HepG2 (cell line): ENCODE measurements around the gene SLC16A4. TPM values are rescaled to one million over a fixed set of nuclear protein-coding genes. Genes with fewer than 3 reads are reported as not detected.

ENCODE experiments used
- ATAC-seq: fragments of 200-7000 bp; cut with Tn5 transposase; 3 replicates; pipeline ENCODE4 v1.9.1; 2020; ENCODE audit warnings: mild to moderate bottlenecking, moderate library complexity
- BruUV-seq: library from RNA; stranded (reverse); fragments of 400-500 nt; replicated peaks from 2 replicates; lab custom pipeline; 2021; lab: Mats Ljungman, UMichigan
- CTCF ChIA-PET: fragments of 300-600 bp; formaldehyde crosslinking; extraction: SDS; loops from one replicate; lab custom pipeline; 2021; ENCODE audit warnings: low total read pairs, inconsistent platforms, low intra/inter-chr PET ratio; lab: Yijun Ruan, JAX
- POLR2A ChIA-PET: fragments of 350-600 bp; sonication (Branson Sonifier 250); formaldehyde crosslinking; loops from one replicate; lab custom pipeline; 2020; ENCODE audit warnings: antibody characterized with exemption, inconsistent platforms; lab: Yijun Ruan, JAX
- DNase-seq: peaks from one replicate; pipeline ENCODE4 v3.0.0-alpha.2; 2015; ENCODE audit warnings: low spot score
- FAIRE-seq: peaks from 3 replicates; lab custom pipeline; 2011; peaks lifted over from hg19 to GRCh38; lab: Jason Lieb, UNC
- H2AFZ ChIP-seq: one replicate; pipeline ENCODE4 v1.6.1; 2011; ENCODE audit warnings: low read length, inconsistent platforms
- H3K27ac ChIP-seq: fragments of 300-600 bp; 3 replicates; pipeline ENCODE4 v1.8.0; 2011; ENCODE audit warnings: mixed run types, mild to moderate bottlenecking, mixed read lengths, low read length, inconsistent platforms; ENCODE audit not compliant: insufficient read depth; ENCODE audit errors: extremely low read length
- H3K27me3 ChIP-seq, 2 experiments: fragments of 200-600 bp in 1 of 2; 2 replicates in 1 of 2; 3 replicates in 1 of 2; pipeline versions ENCODE4 v1.6.0 to v1.8.0; 2011; ENCODE audit warnings: low read length in 2 of 2, mild to moderate bottlenecking in 2 of 2, moderate library complexity in 2 of 2, inconsistent platforms in 1 of 2; ENCODE audit not compliant: insufficient read depth in 2 of 2, control insufficient read depth in 1 of 2
- H3K36me3 ChIP-seq, 2 experiments: fragments of 200-600 bp in 1 of 2; replicated peaks in 1 of 2; 2 replicates in 1 of 2; 3 replicates in 1 of 2; pipeline versions ENCODE4 v1.5.1 to v1.8.0; 2011; ENCODE audit warnings: low read length in 2 of 2, inconsistent platforms in 1 of 2; ENCODE audit not compliant: insufficient read depth in 2 of 2, control insufficient read depth in 1 of 2
- H3K4me1 ChIP-seq: 2 replicates; pipeline ENCODE4 v1.5.1; 2012; ENCODE audit warnings: low read length, inconsistent platforms; ENCODE audit not compliant: insufficient read depth
- H3K4me2 ChIP-seq: 2 replicates; pipeline ENCODE4 v1.6.0; 2011; ENCODE audit warnings: low read depth, low read length, inconsistent platforms
- H3K4me3 ChIP-seq, 3 experiments: fragments of 200-600 bp in 1 of 3; sonication (generic), shearing (Covaris generic) in 1 of 3; replicated peaks in 1 of 3; 2 replicates each; pipeline ENCODE4 v1.5.1; 2011 to 2016; ENCODE audit warnings: low read length in 3 of 3, inconsistent platforms in 2 of 3, low read depth in 2 of 3, mild to moderate bottlenecking in 2 of 3, control low read depth in 1 of 3, mixed read lengths in 1 of 3; ENCODE audit not compliant: insufficient read depth in 1 of 3
- H3K79me2 ChIP-seq: one replicate; pipeline ENCODE4 v1.6.1; 2011; ENCODE audit warnings: low read length, inconsistent platforms; ENCODE audit not compliant: insufficient read depth
- H3K9ac ChIP-seq: 2 replicates; pipeline ENCODE4 v1.6.0; 2011; ENCODE audit warnings: mild to moderate bottlenecking, low read depth, low read length, inconsistent platforms; ENCODE audit not compliant: insufficient read depth
- H3K9me3 ChIP-seq: 2 replicates; pipeline ENCODE4 v1.5.1; 2012; ENCODE audit warnings: mild to moderate bottlenecking, low read length
- H4K20me1 ChIP-seq: 2 replicates; pipeline ENCODE4 v1.6.0; 2011; ENCODE audit warnings: inconsistent platforms, mild to moderate bottlenecking, low read length, moderate library complexity; ENCODE audit not compliant: insufficient read depth
- DR1 ChIP-seq: sonication (generic); formaldehyde crosslinking; IDR thresholded peaks from 2 replicates; pipeline ENCODE4 v1.8.0; 2021; ENCODE audit warnings: mild to moderate bottlenecking, missing genetic modification reagents, inconsistent platforms
- MIXL1 ChIP-seq: IDR thresholded peaks from 2 replicates; pipeline ENCODE4 v1.6.1; 2016
- NAIF1 ChIP-seq: sonication (generic); formaldehyde crosslinking; IDR thresholded peaks from 2 replicates; pipeline ENCODE4 v1.5.0; 2020; ENCODE audit warnings: mild to moderate bottlenecking, missing genetic modification reagents, borderline replicate concordance
- RCOR2 ChIP-seq: IDR thresholded peaks from 2 replicates; pipeline ENCODE4 v1.6.1; 2016; ENCODE audit warnings: missing biosample characterization, missing genetic modification reagents
- SRSF1 ChIP-seq: fragments of 200-400 bp; formaldehyde crosslinking; optimal IDR thresholded peaks from 2 replicates; pipeline ENCODE3; 2017; ENCODE audit warnings: mild to moderate bottlenecking, low read depth, low read length, moderate library complexity
- TEF ChIP-seq: sonication (generic); formaldehyde crosslinking; IDR thresholded peaks from 2 replicates; pipeline ENCODE4 v1.5.0; 2020; ENCODE audit warnings: missing genetic modification reagents
- ZEB1 ChIP-seq: IDR thresholded peaks from 2 replicates; pipeline ENCODE4 v1.6.1; 2012; ENCODE audit warnings: mild to moderate bottlenecking, low read depth, inconsistent platforms; ENCODE audit not compliant: insufficient replicate concordance
- ZNF556 ChIP-seq: sonication (generic); formaldehyde crosslinking; IDR thresholded peaks from 2 replicates; pipeline ENCODE4 v1.4.0; 2020; ENCODE audit warnings: mild to moderate bottlenecking, missing genetic modification reagents, borderline replicate concordance
- ZNF713 ChIP-seq: sonication (generic); formaldehyde crosslinking; IDR thresholded peaks from 2 replicates; pipeline ENCODE4 v1.4.0; 2020; ENCODE audit warnings: mild to moderate bottlenecking, missing genetic modification reagents
- ZNF724P ChIP-seq: sonication (generic); formaldehyde crosslinking; IDR thresholded peaks from 2 replicates; pipeline ENCODE4 v1.8.0; 2022; ENCODE audit warnings: missing genetic modification reagents, borderline replicate concordance
- WGBS: methylation state at CpG from one replicate; pipeline ENCODE4 v1.1.6; 2017; ENCODE audit warnings: low lambda C conversion rate; 5-methylcytosine and 5-hydroxymethylcytosine counted together
- in situ Hi-C: cut with HindIII; loops from 2 replicates; pipeline ENCODE4 v1.10.0; 2017; ENCODE audit warnings: low pct_unique_long_range_greater_than_20kb; ENCODE audit not compliant: extremely low pct_ligation_motif_present
- intact Hi-C: fragments of 100-400 bp; cut with micrococcal nuclease; formaldehyde crosslinking; loops from one replicate; pipeline ENCODE4 v1.10.0; 2022; ENCODE audit not compliant: unreplicated experiment
- polyA plus RNA-seq, 8 experiments: library from polyadenylated mRNA; depleted of rRNA in 3 of 8; stranded (reverse) in 7 of 8; unstranded in 1 of 8; fragments of >200 nt; fragmentation: Illumina TruSeq in 4 of 8; extraction: Trizol in 4 of 8; gene quantifications; 2 replicates each; pipeline versions ENCODE4 v1.2.1 to v1.2.3, GENCODE V29; 2011 to 2016; ENCODE audit warnings: low read depth in 4 of 8, missing spikeins in 1 of 8, mixed read lengths in 1 of 8; ENCODE audit not compliant: insufficient read depth in 1 of 8
- total RNA-seq, 5 experiments: library from RNA; depleted of rRNA; stranded (reverse); fragments of >200 nt; fragmentation: Illumina TruSeq; extraction: Trizol; gene quantifications; 2 replicates each; pipeline ENCODE4 v1.2.3, GENCODE V29; 2016; ENCODE audit warnings: low read depth in 1 of 5

Gene SLC16A4
- total and polyA plus RNA-seq, 2 of the 13 experiments (the other 11 are each of a cell fraction or from before 2014, with no cell fraction given) = 1.1 to 1.5 TPM

GRCh38 chr1:110426854-110427253, 36.0 kb upstream of the SLC16A4 start:
- intact Hi-C loops (no loop called here), in situ Hi-C loops (no loop called here)
- Histone ChIP-seq H3K9ac (no peak overlapping the region), H3K79me2 (no peaks in the 10 kb centered on the region), H3K36me3 (no peaks in the 10 kb centered on the region), H4K20me1 (no peaks in the 10 kb centered on the region), H3K27me3 (peaks cover 1 to 14% of the 10 kb centered on the region in 2 experiments; a peak in 2 of 5 replicates), H3K27ac (no peak overlapping the region), H3K4me3 (no peak overlapping the region), H3K9me3 (no peaks in the 10 kb centered on the region), H3K4me1 (peaks cover 10% of the 10 kb centered on the region; the same call in 1 of the 2 replicates), H2AFZ (no peak overlapping the region), H3K4me2 (no peak overlapping the region)
- CTCF ChIA-PET = no interaction called here
- POLR2A ChIA-PET = no interaction called here
- no peak for DNase-seq
- 0% methylated on average over 4 of the region's 4 CpGs for WGBS
- no peak for FAIRE-seq
- no peak for ATAC-seq
- BruUV-seq = no TSS peak
- TF ChIP-seq SRSF1 = no peak
- TF ChIP-seq ZNF556 (CRISPR knock-in tag) = no peak
- no peak for TF ChIP-seq DR1 (CRISPR knock-in tag)
- TF ChIP-seq ZEB1 = no peak
- TF ChIP-seq NAIF1 (CRISPR knock-in tag) = no peak
- no peak for TF ChIP-seq ZNF713 (CRISPR knock-in tag)
- TF ChIP-seq MIXL1 = no peak
- TF ChIP-seq TEF (CRISPR knock-in tag) = no peak
- TF ChIP-seq RCOR2 (CRISPR knock-in tag) = no peak
- no peak for TF ChIP-seq ZNF724P (CRISPR knock-in tag)
